ENCODE data around the gene FAM76A. TPM values are rescaled to one million over a fixed set of nuclear protein-coding genes. Genes with fewer than 3 reads are reported as not detected.

Gene FAM76A
- total RNA-seq, 1 donor from 2014 or later, result 13.5 TPM

DNA sequence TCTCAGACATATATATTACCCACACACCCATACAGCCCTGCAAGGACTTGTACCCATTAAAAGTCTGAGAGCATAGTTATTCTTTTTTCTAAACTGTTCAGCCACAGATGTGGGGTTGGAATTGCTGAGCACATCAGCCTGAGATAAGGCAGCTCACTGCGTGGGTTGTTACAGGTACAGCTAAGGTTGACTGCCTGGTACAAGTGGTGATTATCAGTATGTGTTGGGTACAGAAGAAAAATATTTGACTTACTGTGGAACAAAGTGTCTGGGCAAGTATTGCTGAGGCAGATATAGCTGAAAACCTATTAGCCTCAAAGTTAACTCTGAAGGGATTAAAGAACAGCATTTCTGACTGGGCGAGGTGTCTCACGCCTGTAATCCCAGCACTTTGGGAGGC is 52.3 kb downstream of the FAM76A start:
- no peak for DNase-seq (ENCODE audit: low read depth)
- Histone ChIP-seq H3K36me3 (ENCODE audit: control insufficient read depth, insufficient read depth, low read length) (no peaks in the 10 kb centered on the region), H3K4me3 (ENCODE audit: low read depth, low read length) (no peak overlapping the region), H3K27me3 (ENCODE audit: control insufficient read depth, insufficient read depth, low read length) (no peaks in the 10 kb centered on the region)
- TF ChIP-seq, protein P1, sequence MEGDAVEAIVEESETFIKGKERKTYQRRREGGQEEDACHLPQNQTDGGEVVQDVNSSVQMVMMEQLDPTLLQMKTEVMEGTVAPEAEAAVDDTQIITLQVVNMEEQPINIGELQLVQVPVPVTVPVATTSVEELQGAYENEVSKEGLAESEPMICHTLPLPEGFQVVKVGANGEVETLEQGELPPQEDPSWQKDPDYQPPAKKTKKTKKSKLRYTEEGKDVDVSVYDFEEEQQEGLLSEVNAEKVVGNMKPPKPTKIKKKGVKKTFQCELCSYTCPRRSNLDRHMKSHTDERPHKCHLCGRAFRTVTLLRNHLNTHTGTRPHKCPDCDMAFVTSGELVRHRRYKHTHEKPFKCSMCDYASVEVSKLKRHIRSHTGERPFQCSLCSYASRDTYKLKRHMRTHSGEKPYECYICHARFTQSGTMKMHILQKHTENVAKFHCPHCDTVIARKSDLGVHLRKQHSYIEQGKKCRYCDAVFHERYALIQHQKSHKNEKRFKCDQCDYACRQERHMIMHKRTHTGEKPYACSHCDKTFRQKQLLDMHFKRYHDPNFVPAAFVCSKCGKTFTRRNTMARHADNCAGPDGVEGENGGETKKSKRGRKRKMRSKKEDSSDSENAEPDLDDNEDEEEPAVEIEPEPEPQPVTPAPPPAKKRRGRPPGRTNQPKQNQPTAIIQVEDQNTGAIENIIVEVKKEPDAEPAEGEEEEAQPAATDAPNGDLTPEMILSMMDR (IDR thresholded peaks at IDR 0.05; ENCODE audit: insufficient read depth, low read length, poor library complexity, severe bottlenecking), result no peak

GRCh38 chr1:27779122-27779521 is 53.4 kb downstream of the FAM76A start:
- Histone ChIP-seq H3K27me3 (ENCODE audit: control insufficient read depth, insufficient read depth, low read length) (no peaks in the 10 kb centered on the region), H3K4me3 (ENCODE audit: low read depth, low read length) (no peak overlapping the region), H3K36me3 (ENCODE audit: control insufficient read depth, insufficient read depth, low read length) (no peaks in the 10 kb centered on the region)
- no peak for DNase-seq (ENCODE audit: low read depth)
- TF ChIP-seq, protein P1 (IDR thresholded peaks at IDR 0.05; ENCODE audit: insufficient read depth, low read length, poor library complexity, severe bottlenecking), result no peak

DNA sequence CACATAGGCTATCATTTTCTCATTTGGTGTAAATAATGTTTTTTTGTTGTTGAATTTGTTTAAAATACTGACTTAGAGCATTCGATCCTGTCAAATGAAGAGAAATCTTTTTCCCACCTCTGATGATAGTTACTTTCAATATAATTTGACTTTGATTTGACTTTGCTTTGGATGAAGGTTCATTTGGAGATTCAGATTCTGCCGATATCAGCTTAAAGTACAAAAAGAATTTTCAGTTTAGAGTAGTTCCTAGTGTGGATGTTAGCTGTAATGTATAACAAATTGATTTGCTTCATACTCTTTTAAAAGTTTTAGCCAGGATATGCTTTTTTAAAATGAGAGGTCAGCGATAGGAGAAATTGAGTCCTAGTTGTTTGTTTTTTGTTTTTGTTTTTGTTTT is 57.2 kb downstream of the FAM76A start:
- no peak overlapping the region for H3K4me3 ChIP-seq (ENCODE audit: low read depth, low read length)
- no peaks in the 10 kb centered on the region for H3K27me3 ChIP-seq (ENCODE audit: control insufficient read depth, insufficient read depth, low read length)
- DNase-seq (ENCODE audit: low read depth), result no peak
- TF ChIP-seq, protein P1 (IDR thresholded peaks at IDR 0.05; ENCODE audit: insufficient read depth, low read length, poor library complexity, severe bottlenecking), result no peak
- no peaks in the 10 kb centered on the region for H3K36me3 ChIP-seq (ENCODE audit: control insufficient read depth, insufficient read depth, low read length)

DNA sequence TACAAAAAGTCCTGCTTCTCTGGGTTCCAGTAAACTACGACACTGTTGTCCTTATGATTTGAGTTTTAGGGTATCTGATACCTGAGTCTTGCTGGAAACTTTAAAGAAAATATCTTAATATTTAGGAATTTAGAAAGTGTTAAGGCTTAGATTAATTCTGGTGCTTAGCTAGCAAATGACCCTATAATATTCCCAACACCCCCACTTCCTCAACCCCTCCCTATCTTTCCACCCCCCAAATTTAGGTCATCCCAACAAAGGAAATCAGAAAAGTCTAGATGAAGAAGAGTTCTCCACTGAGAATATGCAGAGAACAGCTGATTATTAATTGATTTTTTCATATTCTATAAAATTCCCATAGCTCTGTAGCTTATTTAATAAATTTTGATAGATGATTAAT is 58.9 kb downstream of the FAM76A start:
- DNase-seq (ENCODE audit: low read depth), result no peak
- no peaks in the 10 kb centered on the region for H3K36me3 ChIP-seq (ENCODE audit: control insufficient read depth, insufficient read depth, low read length)
- no peak overlapping the region for H3K4me3 ChIP-seq (ENCODE audit: low read depth, low read length)
- TF ChIP-seq, protein P1 (IDR thresholded peaks at IDR 0.05; ENCODE audit: insufficient read depth, low read length, poor library complexity, severe bottlenecking), result no peak
- H3K27me3 ChIP-seq (ENCODE audit: control insufficient read depth, insufficient read depth, low read length), result no peaks in the 10 kb centered on the region

GRCh38 chr1:27785781-27786455 is 60.2 kb downstream of the FAM76A start:
- TF ChIP-seq, protein P1 (IDR thresholded peaks at IDR 0.05; ENCODE audit: insufficient read depth, low read length, poor library complexity, severe bottlenecking), result no peak
- Histone ChIP-seq H3K36me3 (ENCODE audit: control insufficient read depth, insufficient read depth, low read length) (no peaks in the 10 kb centered on the region), H3K4me3 (ENCODE audit: low read depth, low read length) (no peak overlapping the region), H3K27me3 (ENCODE audit: control insufficient read depth, insufficient read depth, low read length) (no peaks in the 10 kb centered on the region)
- no peak for DNase-seq (ENCODE audit: low read depth)

DNA sequence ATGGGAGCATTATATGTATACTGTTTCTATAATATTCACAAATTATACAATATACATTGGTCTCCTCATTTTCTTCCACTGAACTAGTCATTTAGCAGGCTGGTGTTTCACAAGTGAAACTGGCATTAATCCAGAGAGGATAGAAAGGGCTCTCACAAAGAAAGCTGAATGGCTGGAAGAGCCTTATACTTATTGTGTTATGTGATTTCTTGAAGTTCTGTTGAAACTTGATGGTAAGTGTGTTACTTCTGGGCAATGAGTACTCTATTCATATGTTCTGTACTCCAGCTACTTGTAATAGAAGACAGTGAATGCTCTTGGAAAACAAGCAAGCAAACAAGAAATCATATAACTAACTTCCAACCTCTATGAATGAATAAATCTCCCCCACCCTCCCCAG is 62.1 kb downstream of the FAM76A start:
- TF ChIP-seq, protein P1 (IDR thresholded peaks at IDR 0.05; ENCODE audit: insufficient read depth, low read length, poor library complexity, severe bottlenecking), result no peak
- H3K36me3 ChIP-seq (ENCODE audit: control insufficient read depth, insufficient read depth, low read length), result no peaks in the 10 kb centered on the region
- no peak for DNase-seq (ENCODE audit: low read depth)

More for the DNA sequence above, 62.1 kb downstream of the FAM76A start:
- H3K4me3 ChIP-seq (ENCODE audit: low read depth, low read length), result no peak overlapping the region
- no peaks in the 10 kb centered on the region for H3K27me3 ChIP-seq (ENCODE audit: control insufficient read depth, insufficient read depth, low read length)

Measured in kidney epithelial cell (primary cell).